ENCODE measurements around the gene SNRPB2. TPM values are rescaled to one million over a fixed set of nuclear protein-coding genes. Genes with fewer than 3 reads are reported as not detected.

Gene SNRPB2
- total RNA-seq, 4 donors from 2014 or later = 18.0 to 42.0 (median 26.4) TPM

DNA sequence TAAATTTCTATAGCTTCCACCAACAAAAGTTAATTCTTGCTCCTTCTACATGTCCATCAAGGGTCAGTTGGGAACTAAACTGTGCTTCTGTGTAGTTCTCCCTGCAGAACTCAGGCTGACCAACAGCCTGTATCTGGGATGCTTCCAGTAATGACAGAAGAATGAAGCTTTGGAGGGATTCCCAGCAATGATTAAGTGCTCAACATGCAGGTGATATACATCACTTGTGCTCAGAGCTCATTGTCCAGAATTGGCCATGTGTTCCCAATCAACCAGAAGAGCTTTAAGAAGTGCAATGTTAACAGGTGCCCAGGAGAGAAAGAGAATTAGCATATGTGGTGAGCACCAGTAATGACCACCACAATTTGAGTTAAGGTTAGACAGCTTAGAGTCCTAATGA, 37.4 kb upstream of the SNRPB2 start:
- H3K9me3 ChIP-seq = no peaks in the 10 kb centered on the region
- intact Hi-C loops (cut with DNase I) = no loop called here
- DNase-seq = no peak
- H3K36me3 ChIP-seq = no peaks in the 10 kb centered on the region
- H3K27ac ChIP-seq = no peak overlapping the region
- H3K4me1 ChIP-seq = no peaks in the 10 kb centered on the region
- H3K4me3 ChIP-seq = no peak overlapping the region
- TF ChIP-seq POLR2A (IDR thresholded peaks at IDR 0.05) = no peak
- TF ChIP-seq, protein P1, sequence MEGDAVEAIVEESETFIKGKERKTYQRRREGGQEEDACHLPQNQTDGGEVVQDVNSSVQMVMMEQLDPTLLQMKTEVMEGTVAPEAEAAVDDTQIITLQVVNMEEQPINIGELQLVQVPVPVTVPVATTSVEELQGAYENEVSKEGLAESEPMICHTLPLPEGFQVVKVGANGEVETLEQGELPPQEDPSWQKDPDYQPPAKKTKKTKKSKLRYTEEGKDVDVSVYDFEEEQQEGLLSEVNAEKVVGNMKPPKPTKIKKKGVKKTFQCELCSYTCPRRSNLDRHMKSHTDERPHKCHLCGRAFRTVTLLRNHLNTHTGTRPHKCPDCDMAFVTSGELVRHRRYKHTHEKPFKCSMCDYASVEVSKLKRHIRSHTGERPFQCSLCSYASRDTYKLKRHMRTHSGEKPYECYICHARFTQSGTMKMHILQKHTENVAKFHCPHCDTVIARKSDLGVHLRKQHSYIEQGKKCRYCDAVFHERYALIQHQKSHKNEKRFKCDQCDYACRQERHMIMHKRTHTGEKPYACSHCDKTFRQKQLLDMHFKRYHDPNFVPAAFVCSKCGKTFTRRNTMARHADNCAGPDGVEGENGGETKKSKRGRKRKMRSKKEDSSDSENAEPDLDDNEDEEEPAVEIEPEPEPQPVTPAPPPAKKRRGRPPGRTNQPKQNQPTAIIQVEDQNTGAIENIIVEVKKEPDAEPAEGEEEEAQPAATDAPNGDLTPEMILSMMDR (IDR thresholded peaks at IDR 0.05) = no peak
- H3K27me3 ChIP-seq = no peaks in the 10 kb centered on the region

DNA sequence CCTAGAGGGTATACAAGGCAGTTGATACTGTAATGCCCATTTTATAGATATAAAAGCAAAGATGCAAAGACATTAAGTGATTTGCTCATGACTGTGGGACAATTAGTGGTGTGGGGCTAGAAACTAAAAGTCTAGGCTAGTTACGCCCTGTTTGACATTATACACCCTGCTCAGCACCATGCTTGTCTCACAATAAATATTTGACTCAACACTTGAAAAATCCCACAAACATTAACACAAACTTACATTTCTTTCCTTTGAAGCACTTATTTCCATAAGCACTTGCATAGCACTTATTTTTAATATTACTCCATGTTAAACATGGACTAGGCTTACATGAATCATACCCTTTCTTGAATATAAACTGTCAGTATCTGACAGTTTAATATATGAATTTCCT, 36.5 kb upstream of the SNRPB2 start:
- TF ChIP-seq POLR2A (IDR thresholded peaks at IDR 0.05) = no peak
- TF ChIP-seq, protein P1 (IDR thresholded peaks at IDR 0.05) = no peak
- no peak for DNase-seq
- intact Hi-C loops (cut with DNase I) = no loop called here
- Histone ChIP-seq H3K27me3 (no peaks in the 10 kb centered on the region), H3K4me1 (no peaks in the 10 kb centered on the region), H3K27ac (no peak overlapping the region), H3K4me3 (no peak overlapping the region), H3K9me3 (no peaks in the 10 kb centered on the region), H3K36me3 (no peaks in the 10 kb centered on the region)
- 89 to 91% methylated on average over 1 of the region's 1 CpG for WGBS, 2 donors

DNA sequence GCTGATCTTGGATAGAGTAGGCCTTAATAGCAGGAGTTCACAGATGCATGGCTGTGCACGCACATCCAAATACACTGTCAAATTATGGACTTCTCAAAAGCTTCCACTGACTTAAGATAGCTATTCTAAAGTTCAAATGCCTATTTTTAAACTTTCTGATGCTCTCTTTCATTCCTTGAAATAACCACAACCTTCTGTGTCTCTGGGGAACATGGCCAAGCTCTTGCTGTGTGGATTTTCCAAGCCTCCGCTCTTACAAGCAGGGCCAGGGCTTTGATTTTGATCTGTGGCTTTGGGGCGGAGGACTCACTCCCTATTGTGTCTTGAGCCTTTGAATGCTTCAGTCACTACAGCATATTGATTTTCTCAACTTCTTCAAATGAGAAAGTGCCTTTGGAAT, 35.7 kb upstream of the SNRPB2 start:
- intact Hi-C loops (cut with DNase I) = no loop called here
- Histone ChIP-seq H3K9me3 (no peaks in the 10 kb centered on the region), H3K27ac (no peak overlapping the region), H3K4me1 (no peaks in the 10 kb centered on the region), H3K4me3 (no peak overlapping the region), H3K27me3 (no peaks in the 10 kb centered on the region), H3K36me3 (no peaks in the 10 kb centered on the region)
- TF ChIP-seq, protein P1 (IDR thresholded peaks at IDR 0.05) = no peak
- no peak for TF ChIP-seq POLR2A (IDR thresholded peaks at IDR 0.05)
- DNase-seq = no peak
- WGBS, 2 donors = 79 to 88% methylated on average over 3 of the region's 3 CpGs

DNA sequence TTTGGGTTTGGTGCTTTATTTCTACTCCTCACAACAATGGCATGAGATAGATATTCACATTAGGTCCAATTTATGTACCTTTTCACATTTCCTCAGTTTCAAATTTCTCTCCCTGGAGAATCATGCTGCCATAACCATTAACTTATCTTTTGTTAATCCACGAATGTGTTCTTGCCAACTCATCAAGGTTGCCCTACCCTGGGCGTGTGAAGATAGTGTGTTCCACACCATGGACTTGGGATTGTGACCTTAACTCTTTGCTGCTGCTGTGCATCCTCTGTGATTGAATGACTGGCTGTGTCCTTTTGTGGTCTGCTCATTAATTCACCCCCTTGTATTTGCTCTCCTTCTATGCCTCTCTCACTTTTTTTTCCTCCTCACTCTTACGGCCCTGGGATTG, 34.2 kb upstream of the SNRPB2 start:
- H3K27ac ChIP-seq = no peak overlapping the region
- no peak for DNase-seq
- no peaks in the 10 kb centered on the region for H3K27me3 ChIP-seq
- intact Hi-C loops (cut with DNase I) = no loop called here
- H3K9me3 ChIP-seq = no peaks in the 10 kb centered on the region
- WGBS, 2 donors = 51 to 59% methylated on average over 3 of the region's 3 CpGs
- TF ChIP-seq, protein P1 (IDR thresholded peaks at IDR 0.05) = no peak
- no peak for TF ChIP-seq POLR2A (IDR thresholded peaks at IDR 0.05)
- no peaks in the 10 kb centered on the region for H3K36me3 ChIP-seq
- no peaks in the 10 kb centered on the region for H3K4me1 ChIP-seq
- no peak overlapping the region for H3K4me3 ChIP-seq

DNA sequence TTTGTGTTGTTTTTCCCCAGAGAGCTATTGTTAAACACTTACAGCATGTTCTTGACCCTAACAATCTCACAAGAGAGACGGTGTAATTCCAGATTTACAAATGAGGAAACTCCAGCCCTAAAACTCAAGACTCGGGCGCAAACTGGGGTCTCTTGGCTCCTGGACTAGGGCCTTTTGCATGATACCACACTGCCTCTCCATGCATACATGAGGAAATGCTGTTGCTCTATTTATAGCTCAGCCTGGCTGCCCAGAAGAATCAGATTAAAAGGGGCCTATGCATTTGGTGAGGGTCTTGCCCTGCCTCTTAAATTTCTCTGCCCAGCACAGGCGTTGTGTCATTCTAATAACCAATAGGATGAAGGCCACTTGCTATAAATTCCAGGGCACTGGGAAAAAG, 30.5 kb upstream of the SNRPB2 start:
- Histone ChIP-seq H3K27ac (no peak overlapping the region), H3K9me3 (no peaks in the 10 kb centered on the region), H3K4me1 (no peaks in the 10 kb centered on the region), H3K27me3 (no peaks in the 10 kb centered on the region), H3K36me3 (no peaks in the 10 kb centered on the region), H3K4me3 (no peak overlapping the region)
- intact Hi-C loops (cut with DNase I) = no loop called here
- DNase-seq = no peak
- WGBS, 2 donors = 72 to 79% methylated on average over 4 of the region's 4 CpGs
- TF ChIP-seq, protein P1 (IDR thresholded peaks at IDR 0.05) = no peak
- TF ChIP-seq POLR2A (IDR thresholded peaks at IDR 0.05) = no peak
